ENCODE data around the gene SEPTIN2.
"Not testable (repeated sequence)": the region's sequence is repeated elsewhere in the genome, so short reads cannot be mapped to it uniquely, and the experiment has no call there.

SEPTIN2 gene

GRCh38 chr2:241378816-241379215, 63.1 kb downstream of the SEPTIN2 start:
- no peak for DNase-seq (ENCODE audit: extremely low read depth in 1 of 2, low read depth in 1 of 2)

- no peak for DNase-seq (ENCODE audit: extremely low read depth in 1 of 2, low read depth in 1 of 2)
These were observed 64.1 kb downstream of the SEPTIN2 start for GRCh38 chr2:241379481-241380480.

- DNase-seq (ENCODE audit: extremely low read depth in 1 of 2, low read depth in 1 of 2): no peak
These were observed 66.1 kb downstream of the SEPTIN2 start for GRCh38 chr2:241381872-241382271.

GRCh38 chr2:241385450-241385849, 69.7 kb downstream of the SEPTIN2 start:
- DNase-seq (ENCODE audit: extremely low read depth in 1 of 2, low read depth in 1 of 2): not testable (repeated sequence)

- DNase-seq (ENCODE audit: extremely low read depth in 1 of 2, low read depth in 1 of 2): no peak
These were observed 70.8 kb downstream of the SEPTIN2 start for GRCh38 chr2:241386519-241386918.

GRCh38 chr2:241389697-241390096, 74.0 kb downstream of the SEPTIN2 start:
- no peak for DNase-seq (ENCODE audit: extremely low read depth in 1 of 2, low read depth in 1 of 2)

GRCh38 chr2:241390301-241391206, 74.8 kb downstream of the SEPTIN2 start:
- peak in 1 of 2 donors; percentile 2 for DNase-seq (ENCODE audit: extremely low read depth in 1 of 2, low read depth in 1 of 2)

- DNase-seq (ENCODE audit: extremely low read depth in 1 of 2, low read depth in 1 of 2): no peak
These were observed 76.4 kb downstream of the SEPTIN2 start for GRCh38 chr2:241391892-241392665.

- not testable (repeated sequence) for DNase-seq (ENCODE audit: extremely low read depth in 1 of 2, low read depth in 1 of 2)
These were observed 77.0 kb downstream of the SEPTIN2 start for GRCh38 chr2:241392753-241393152.

- no peak for DNase-seq (ENCODE audit: extremely low read depth in 1 of 2, low read depth in 1 of 2)
These were observed 77.9 kb downstream of the SEPTIN2 start for GRCh38 chr2:241393524-241394196.

GRCh38 chr2:241396809-241397208, 81.1 kb downstream of the SEPTIN2 start:
- DNase-seq (ENCODE audit: extremely low read depth in 1 of 2, low read depth in 1 of 2): not testable (repeated sequence)

- no peak for DNase-seq (ENCODE audit: extremely low read depth in 1 of 2, low read depth in 1 of 2)
These were observed 84.5 kb downstream of the SEPTIN2 start for GRCh38 chr2:241399941-241400922.

All from stimulated activated CD8-positive, alpha-beta memory T cell treated with anti-CD3 and anti-CD28 coated beads, Interleukin-7, amount 100 ng/mL, for 48 hours (primary cell).